HEK293 (cell line): ENCODE measurements around the gene TM9SF3.
A peak's percentile ranks its signal among the peaks of the same experiment; 100 is the strongest.

Source experiments
- CTCF ChIA-PET: fragments of 350-600 bp; formaldehyde crosslinking; extraction: SDS; loops from one replicate; lab custom pipeline; 2021; ENCODE audit warnings: antibody characterized with exemption; lab: Yijun Ruan, JAX
- POLR2A ChIA-PET: fragments of 300-600 bp; formaldehyde crosslinking; extraction: SDS; loops from one replicate; lab custom pipeline; 2020; ENCODE audit warnings: antibody characterized with exemption, inconsistent platforms; lab: Yijun Ruan, JAX
- H3K27ac ChIP-seq: fragments of 200-500 bp; sonication (Bioruptor generic); 2 replicates; pipeline ENCODE4 v1.5.1; 2014; ENCODE audit warnings: low read depth, low read length, control low read depth, inconsistent platforms; ENCODE audit errors: extremely low read depth
- H3K36me3 ChIP-seq, 2 experiments: fragments of 200-500 bp in 1 of 2; sonication (Bioruptor generic) in 1 of 2; 1 replicate in 1 of 2; 2 replicates in 1 of 2; pipeline ENCODE4 v1.5.1; 2014 to 2017; ENCODE audit warnings: inconsistent platforms in 2 of 2, low read length in 2 of 2; ENCODE audit not compliant: control insufficient read depth in 2 of 2, insufficient read depth in 1 of 2
- H3K4me1 ChIP-seq: fragments of 200-500 bp; sonication (Bioruptor generic); 2 replicates; pipeline ENCODE4 v1.5.1; 2014; ENCODE audit warnings: mild to moderate bottlenecking, low read length, inconsistent platforms; ENCODE audit not compliant: control insufficient read depth, insufficient read depth
- H3K4me3 ChIP-seq: 2 replicates; pipeline ENCODE4 v1.5.1; 2011; ENCODE audit warnings: low read depth, mild to moderate bottlenecking, control low read depth, low read length, moderate library complexity
- H3K9me3 ChIP-seq: fragments of 200-500 bp; sonication (Bioruptor generic); 2 replicates; pipeline ENCODE4 v1.5.1; 2014; ENCODE audit warnings: low read depth, low read length, inconsistent platforms; ENCODE audit not compliant: control insufficient read depth, insufficient read depth
- KLF9 ChIP-seq: fragments of 450-650 bp; formaldehyde crosslinking; IDR thresholded peaks from 2 replicates; pipeline ENCODE4 v1.5.1; 2016; ENCODE audit warnings: missing biosample characterization, missing genetic modification characterization, low read depth
- MYNN ChIP-seq: fragments of 450-650 bp; formaldehyde crosslinking; IDR thresholded peaks from 2 replicates; pipeline ENCODE4 v1.5.1; 2016; ENCODE audit warnings: missing biosample characterization, missing genetic modification characterization, borderline replicate concordance
- PRDM1 ChIP-seq: fragments of 450-650 bp; formaldehyde crosslinking; IDR thresholded peaks from 2 replicates; pipeline ENCODE4; 2016; ENCODE audit warnings: missing biosample characterization, missing genetic modification characterization
- PRDM4 ChIP-seq: fragments of 450-650 bp; formaldehyde crosslinking; IDR thresholded peaks from 2 replicates; pipeline ENCODE4 v1.5.1; 2017; ENCODE audit warnings: missing biosample characterization, missing genetic modification characterization
- PRDM6 ChIP-seq: fragments of 450-650 bp; formaldehyde crosslinking; IDR thresholded peaks from 2 replicates; pipeline ENCODE4 v1.5.1; 2017; ENCODE audit warnings: missing biosample characterization, missing genetic modification characterization
- REST ChIP-seq: fragments of 450-650 bp; formaldehyde crosslinking; IDR thresholded peaks from 2 replicates; pipeline ENCODE4 v1.5.1; 2016; ENCODE audit warnings: missing biosample characterization, missing genetic modification characterization
- YY2 ChIP-seq: fragments of 450-650 bp; formaldehyde crosslinking; IDR thresholded peaks from 2 replicates; pipeline ENCODE4 v1.5.1; 2016; ENCODE audit warnings: missing biosample characterization, missing genetic modification characterization
- ZBTB17 ChIP-seq: fragments of 450-650 bp; formaldehyde crosslinking; IDR thresholded peaks from 2 replicates; pipeline ENCODE4 v1.5.1; 2016; ENCODE audit warnings: missing biosample characterization, missing genetic modification characterization
- ZBTB48 ChIP-seq: fragments of 450-650 bp; formaldehyde crosslinking; IDR thresholded peaks from 2 replicates; pipeline ENCODE4 v1.5.1; 2016; ENCODE audit warnings: missing biosample characterization, missing genetic modification characterization
- ZEB2 ChIP-seq: fragments of 450-650 bp; formaldehyde crosslinking; IDR thresholded peaks from 2 replicates; pipeline ENCODE4 v1.5.1; 2016; ENCODE audit warnings: missing biosample characterization, missing genetic modification characterization
- ZFP69B ChIP-seq: fragments of 450-650 bp; formaldehyde crosslinking; IDR thresholded peaks from 2 replicates; pipeline ENCODE4 v1.5.1; 2016; ENCODE audit warnings: missing biosample characterization, missing genetic modification characterization
- ZNF24 ChIP-seq: fragments of 450-650 bp; formaldehyde crosslinking; IDR thresholded peaks from 2 replicates; pipeline ENCODE4 v1.5.1; 2016; ENCODE audit warnings: missing biosample characterization, missing genetic modification characterization
- ZNF280D ChIP-seq: fragments of 450-650 bp; formaldehyde crosslinking; IDR thresholded peaks from 2 replicates; pipeline ENCODE4 v1.5.1; 2016; ENCODE audit warnings: missing biosample characterization, missing genetic modification characterization
- ZNF394 ChIP-seq: fragments of 450-650 bp; formaldehyde crosslinking; IDR thresholded peaks from 2 replicates; pipeline ENCODE4 v1.5.1; 2016; ENCODE audit warnings: missing biosample characterization, missing genetic modification characterization, mild to moderate bottlenecking, moderate library complexity, borderline replicate concordance
- ZNF48 ChIP-seq: fragments of 450-650 bp; formaldehyde crosslinking; IDR thresholded peaks from 2 replicates; pipeline ENCODE4 v1.5.1; 2016; ENCODE audit warnings: missing biosample characterization, missing genetic modification characterization
- ZNF621 ChIP-seq: fragments of 450-650 bp; formaldehyde crosslinking; IDR thresholded peaks from 2 replicates; pipeline ENCODE4 v1.5.1; 2017; ENCODE audit warnings: missing biosample characterization, missing genetic modification characterization
- ZNF654 ChIP-seq: fragments of 450-650 bp; formaldehyde crosslinking; IDR thresholded peaks from 2 replicates; pipeline ENCODE4 v1.5.1; 2016; ENCODE audit warnings: low read depth, missing biosample characterization, missing genetic modification characterization
- ZNF660 ChIP-seq: fragments of 450-650 bp; IDR thresholded peaks from 2 replicates; pipeline ENCODE4 v1.5.1; 2018; ENCODE audit warnings: missing biosample characterization, mild to moderate bottlenecking, missing genetic modification characterization
- ZNF701 ChIP-seq: fragments of 450-650 bp; formaldehyde crosslinking; IDR thresholded peaks from 2 replicates; pipeline ENCODE4 v1.5.1; 2016; ENCODE audit warnings: missing biosample characterization, missing genetic modification characterization
- ZNF707 ChIP-seq: fragments of 450-650 bp; formaldehyde crosslinking; IDR thresholded peaks from 2 replicates; pipeline ENCODE4 v1.5.1; 2016; ENCODE audit warnings: missing biosample characterization, missing genetic modification characterization
- ZNF776 ChIP-seq: fragments of 450-650 bp; formaldehyde crosslinking; IDR thresholded peaks from 2 replicates; pipeline ENCODE4 v1.5.0; 2017; ENCODE audit warnings: missing biosample characterization, missing genetic modification characterization, borderline replicate concordance
- ZNF792 ChIP-seq: fragments of 450-650 bp; formaldehyde crosslinking; IDR thresholded peaks from 2 replicates; pipeline ENCODE4 v1.5.1; 2016; ENCODE audit warnings: missing biosample characterization, missing genetic modification characterization
- ZSCAN30 ChIP-seq: fragments of 450-650 bp; IDR thresholded peaks from 2 replicates; pipeline ENCODE4 v1.5.1; 2018; ENCODE audit warnings: missing biosample characterization, mild to moderate bottlenecking, missing genetic modification characterization, moderate library complexity
- ZXDB ChIP-seq: fragments of 450-650 bp; formaldehyde crosslinking; IDR thresholded peaks from 2 replicates; pipeline ENCODE4 v1.5.1; 2016; ENCODE audit warnings: missing biosample characterization, missing genetic modification characterization

TM9SF3 gene

GRCh38 chr10:96587264-96588059 is 650 bp upstream of the TM9SF3 start (continued):
- no peak for TF ChIP-seq PRDM4 (tag by site-specific recombination)
- TF ChIP-seq ZNF394 (tag by site-specific recombination) = 0 out of 2 replicates have a peak, but pooled peaks have one; percentile 15
- TF ChIP-seq ZEB2 = peak; percentile 61
- TF ChIP-seq ZNF48 (tag by site-specific recombination) = no peak
- TF ChIP-seq ZNF24 = peak; percentile 15; the same call in 1 of the 2 replicates
- 0 out of 2 replicates have a peak, but pooled peaks have one; percentile 53 for TF ChIP-seq ZFP69B
- no peak for TF ChIP-seq ZNF792 (tag by site-specific recombination)
- TF ChIP-seq ZNF660 (tag by site-specific recombination) = peak; percentile 84

GRCh38 chr10:96585736-96586418 is 935 bp downstream of the TM9SF3 start:
- Histone ChIP-seq H3K36me3 (no peaks in the 10 kb centered on the region), H3K4me1 (peaks cover 28% of the 10 kb centered on the region; the same call in 1 of the 2 replicates), H3K9me3 (no peaks in the 10 kb centered on the region), H3K27ac (peak overlapping the region; percentile 99), H3K4me3 (peak overlapping the region; percentile 82)
- ChIA-PET POLR2A (no interaction called here), CTCF (interaction anchor here (0.5 to 1.7 kb wide), 2 partner anchors 18 to 30 kb away, joined by 3 to 6 read pairs; no protein-coding TSS in a partner anchor)
- TF ChIP-seq ZBTB17 (tag by site-specific recombination) = no peak; the same call in 1 of the 2 replicates
- no peak for TF ChIP-seq ZNF280D (tag by site-specific recombination)
- no peak for TF ChIP-seq ZNF776
- TF ChIP-seq ZBTB48 = peak; percentile 49; the same call in 1 of the 2 replicates
- no peak for TF ChIP-seq ZNF707 (tag by site-specific recombination)
- TF ChIP-seq ZNF701 (tag by site-specific recombination) = no peak
- no peak for TF ChIP-seq KLF9 (tag by site-specific recombination)
- TF ChIP-seq ZSCAN30 (tag by site-specific recombination) = no peak
- peak; percentile 66 for TF ChIP-seq PRDM1 (tag by site-specific recombination)
- TF ChIP-seq ZNF621 (tag by site-specific recombination) = no peak
- TF ChIP-seq ZXDB (tag by site-specific recombination) = no peak
- no peak for TF ChIP-seq REST (tag by site-specific recombination)
- TF ChIP-seq ZNF654 (tag by site-specific recombination) = no peak
- TF ChIP-seq MYNN (tag by site-specific recombination) = no peak
- 0 out of 2 replicates have a peak, but pooled peaks have one; percentile 49 for TF ChIP-seq YY2 (tag by site-specific recombination)
- TF ChIP-seq PRDM6 (tag by site-specific recombination) = no peak
